Esophagus squamous epithelium (tissue), 5 donors: ENCODE data around the gene CNNM4. TPM values are rescaled to one million over a fixed set of nuclear protein-coding genes. Genes with fewer than 3 reads are reported as not detected.
A peak's percentile ranks its signal among the peaks of the same experiment; 100 is the strongest.
"Not testable (repeated sequence)": the region's sequence is repeated elsewhere in the genome, so short reads cannot be mapped to it uniquely, and the experiment has no call there.

Source experiments
- DNase-seq: peaks from one replicate; lab custom pipeline; 2025; lab: John Stamatoyannopoulos, UW
- H3K27ac ChIP-seq, 4 donors: fragments of 200-600 bp; sonication (generic); one replicate each; pipeline ENCODE4 v1.5.1; 2016 to 2019; ENCODE audit warnings: mild to moderate bottlenecking in 1 of 4
- H3K27me3 ChIP-seq, 4 donors: fragments of 200-600 bp; sonication (generic); 1 replicate in 3 of 4; 2 replicates in 1 of 4; pipeline versions ENCODE4 v1.5.1 to v1.6.0; 2017 to 2021; ENCODE audit warnings: antibody characterized with exemption in 1 of 4
- H3K36me3 ChIP-seq, 3 donors: fragments of 200-600 bp; sonication (generic); one replicate each; pipeline ENCODE4 v1.5.1; 2016 to 2019
- H3K4me1 ChIP-seq, 3 donors: fragments of 200-600 bp; sonication (generic); one replicate each; pipeline ENCODE4 v1.5.1; 2017 to 2019
- H3K4me3 ChIP-seq, 4 donors: fragments of 200-600 bp; sonication (generic); 1 replicate in 3 of 4; 2 replicates in 1 of 4; pipeline ENCODE4 v1.5.1; 2016 to 2019; ENCODE audit warnings: mild to moderate bottlenecking in 2 of 4, moderate library complexity in 1 of 4
- H3K9me3 ChIP-seq, 3 donors: fragments of 200-600 bp; sonication (generic); one replicate each; pipeline ENCODE4 v1.5.1; 2016 to 2019
- POLR2A ChIP-seq, 4 donors: fragments of 450-650 bp; IDR thresholded peaks; one replicate each; pipeline ENCODE4 v1.6.1; 2017; ENCODE audit warnings: antibody characterized with exemption in 4 of 4, mild to moderate bottlenecking in 4 of 4, moderate library complexity in 3 of 4
- WGBS, 2 donors: methylation state at CpG; one replicate each; pipeline ENCODE4 v1.1.5; 2018; 5-methylcytosine and 5-hydroxymethylcytosine counted together
- intact Hi-C: fragments of 100-400 bp; cut with DNase I; formaldehyde crosslinking; loops from one replicate; pipeline ENCODE4 v1.15.0; 2022
- total RNA-seq, 4 donors: library from RNA; depleted of rRNA; stranded (reverse); fragments of >200 nt; gene quantifications; one replicate each; pipeline ENCODE4 v1.1.0, GENCODE V29; 2016
- TF ChIP-seq, protein P1 (sequence below), 6 experiments: fragments of 450-650 bp in 4 of 6; fragments of 200-600 bp in 2 of 6; sonication (generic) in 2 of 6; IDR thresholded peaks; one replicate each; pipeline ENCODE4 v1.5.1; 2016 to 2019; ENCODE audit warnings: antibody characterized with exemption in 6 of 6, mild to moderate bottlenecking in 4 of 6, moderate library complexity in 4 of 6
- donor health status: DM: yes; HTN: yes; CAD: no.

The CNNM4 gene
- total RNA-seq, 4 donors from 2014 or later, result 3.4 to 8.5 (median 6.7) TPM

DNA sequence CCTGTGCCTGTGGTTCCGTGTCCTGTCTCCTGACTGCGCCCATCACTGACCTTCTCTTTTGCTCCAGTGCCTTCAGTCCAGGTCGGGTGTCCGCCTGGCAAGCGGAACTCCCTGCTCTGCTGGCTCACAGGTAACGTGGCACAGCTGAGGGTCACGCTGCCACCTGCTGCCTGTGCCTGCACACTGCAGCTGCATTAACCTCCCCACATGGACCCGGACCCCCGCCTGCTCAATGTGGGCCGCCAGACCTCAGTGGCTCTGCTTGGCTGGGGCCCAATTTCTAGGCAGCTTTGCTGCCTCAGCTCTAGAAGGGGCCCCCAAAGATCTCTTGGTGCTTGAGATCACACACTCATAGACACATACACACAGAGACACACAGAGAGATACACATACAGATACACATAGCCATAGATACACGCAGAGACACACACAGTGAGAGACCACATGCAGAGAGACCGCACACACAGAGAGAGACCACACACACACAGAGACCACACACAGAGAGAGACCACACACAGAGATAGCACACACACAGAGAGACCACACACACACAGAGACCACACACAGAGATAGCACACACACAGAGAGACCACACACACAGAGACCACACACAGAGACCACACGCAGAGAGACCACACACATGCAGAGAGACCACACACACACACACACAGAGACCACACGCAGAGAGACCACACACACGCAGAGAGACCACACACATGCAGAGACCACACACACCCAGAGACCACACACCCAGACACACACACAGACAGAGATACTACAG, 40.5 kb downstream of the CNNM4 start:
- H3K4me1 ChIP-seq, result peaks cover 0 to 10% (median 0%) of the 10 kb centered on the region in 3 donors
- peaks cover 0 to 72% (median 6%) of the 10 kb centered on the region in 3 donors for H3K36me3 ChIP-seq
- DNase-seq, result peak; percentile 13
- H3K27me3 ChIP-seq, result no peaks in the 10 kb centered on the region
- no peak overlapping the region for H3K4me3 ChIP-seq
- no peaks in the 10 kb centered on the region for H3K9me3 ChIP-seq
- no peak for TF ChIP-seq POLR2A (IDR thresholded peaks at IDR 0.05)
- TF ChIP-seq, protein P1, sequence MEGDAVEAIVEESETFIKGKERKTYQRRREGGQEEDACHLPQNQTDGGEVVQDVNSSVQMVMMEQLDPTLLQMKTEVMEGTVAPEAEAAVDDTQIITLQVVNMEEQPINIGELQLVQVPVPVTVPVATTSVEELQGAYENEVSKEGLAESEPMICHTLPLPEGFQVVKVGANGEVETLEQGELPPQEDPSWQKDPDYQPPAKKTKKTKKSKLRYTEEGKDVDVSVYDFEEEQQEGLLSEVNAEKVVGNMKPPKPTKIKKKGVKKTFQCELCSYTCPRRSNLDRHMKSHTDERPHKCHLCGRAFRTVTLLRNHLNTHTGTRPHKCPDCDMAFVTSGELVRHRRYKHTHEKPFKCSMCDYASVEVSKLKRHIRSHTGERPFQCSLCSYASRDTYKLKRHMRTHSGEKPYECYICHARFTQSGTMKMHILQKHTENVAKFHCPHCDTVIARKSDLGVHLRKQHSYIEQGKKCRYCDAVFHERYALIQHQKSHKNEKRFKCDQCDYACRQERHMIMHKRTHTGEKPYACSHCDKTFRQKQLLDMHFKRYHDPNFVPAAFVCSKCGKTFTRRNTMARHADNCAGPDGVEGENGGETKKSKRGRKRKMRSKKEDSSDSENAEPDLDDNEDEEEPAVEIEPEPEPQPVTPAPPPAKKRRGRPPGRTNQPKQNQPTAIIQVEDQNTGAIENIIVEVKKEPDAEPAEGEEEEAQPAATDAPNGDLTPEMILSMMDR (IDR thresholded peaks at IDR 0.05), result peak; percentile 77 to 94 (median 90)
- 35 to 75% methylated on average over 2 to 6 of the region's 15 CpGs for WGBS, 2 donors
- H3K27ac ChIP-seq, result no peak overlapping the region
- intact Hi-C loops, result no loop called here

DNA sequence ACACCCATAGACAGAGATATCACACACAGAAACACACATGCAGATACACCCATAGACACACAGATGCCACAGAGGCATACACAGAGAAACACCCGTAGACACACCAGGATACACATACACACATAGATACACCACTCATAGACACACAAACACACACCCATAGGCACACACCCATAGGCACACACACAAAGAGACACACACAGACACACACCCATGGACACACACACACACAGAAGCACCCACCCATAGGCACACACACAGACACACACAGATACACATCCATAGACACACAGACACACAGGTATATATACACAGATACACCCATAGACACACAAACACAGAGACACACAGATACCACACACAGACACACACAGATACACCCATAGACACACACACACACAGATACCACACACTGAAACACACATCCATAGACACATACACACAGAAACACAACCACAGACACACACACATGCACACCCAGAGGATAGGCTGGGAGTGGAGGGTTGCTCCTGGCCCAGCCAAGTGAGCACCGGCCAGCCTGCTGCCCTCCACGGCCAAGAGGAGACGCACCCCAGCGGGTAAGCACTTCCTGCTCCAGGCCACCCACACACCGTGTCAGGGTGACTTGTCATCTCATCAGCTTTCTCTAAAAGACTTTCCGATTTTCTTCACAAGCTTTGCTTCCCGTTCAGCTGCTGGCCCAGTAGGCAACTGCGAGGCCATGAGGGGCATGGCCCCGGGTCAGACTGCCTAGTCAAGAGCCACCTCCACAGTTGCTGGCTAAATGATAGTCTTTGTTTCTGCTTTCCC, 41.3 kb downstream of the CNNM4 start:
- no peak for TF ChIP-seq POLR2A (IDR thresholded peaks at IDR 0.05)
- TF ChIP-seq, protein P1 (IDR thresholded peaks at IDR 0.05), result no peak
- 62 to 88% methylated on average over 7 to 8 of the region's 10 CpGs for WGBS, 2 donors
- Histone ChIP-seq H3K36me3 (peaks cover 0 to 68% (median 5%) of the 10 kb centered on the region in 3 donors), H3K27ac (no peak overlapping the region), H3K4me1 (peaks cover 0 to 10% (median 0%) of the 10 kb centered on the region in 3 donors), H3K27me3 (no peaks in the 10 kb centered on the region), H3K4me3 (no peak overlapping the region), H3K9me3 (no peaks in the 10 kb centered on the region)
- intact Hi-C loops, result no loop called here
- DNase-seq, result no peak

DNA sequence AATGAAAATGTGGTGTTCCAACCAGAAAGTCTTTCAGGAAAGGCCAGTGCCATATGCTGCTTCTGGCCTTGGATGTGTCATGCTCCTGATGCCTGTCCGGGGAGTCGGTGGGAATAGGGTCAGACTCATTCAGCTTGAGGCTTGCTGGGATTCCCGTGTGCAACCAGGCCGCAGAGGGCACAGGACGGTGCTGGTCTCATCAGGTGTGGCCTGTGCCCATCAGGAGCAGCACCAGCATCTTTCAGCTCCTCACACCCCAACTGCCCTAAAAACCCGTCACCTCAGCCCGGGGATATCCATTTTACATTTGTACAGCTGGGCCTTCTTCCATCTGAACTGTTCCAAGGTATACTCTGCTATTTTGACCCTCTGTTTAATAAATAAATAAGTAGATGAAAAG, 42.0 kb downstream of the CNNM4 start:
- Histone ChIP-seq H3K27me3 (no peaks in the 10 kb centered on the region), H3K4me3 (no peak overlapping the region), H3K27ac (no peak overlapping the region), H3K4me1 (peaks cover 0 to 10% (median 0%) of the 10 kb centered on the region in 3 donors), H3K9me3 (no peaks in the 10 kb centered on the region), H3K36me3 (peaks cover 0 to 61% (median 0%) of the 10 kb centered on the region in 3 donors)
- no peak for DNase-seq
- intact Hi-C loops, result no loop called here
- TF ChIP-seq, protein P1 (IDR thresholded peaks at IDR 0.05), result no peak
- TF ChIP-seq POLR2A (IDR thresholded peaks at IDR 0.05), result no peak
- WGBS, 2 donors, result 78 to 89% methylated on average over 5 to 6 of the region's 7 CpGs

DNA sequence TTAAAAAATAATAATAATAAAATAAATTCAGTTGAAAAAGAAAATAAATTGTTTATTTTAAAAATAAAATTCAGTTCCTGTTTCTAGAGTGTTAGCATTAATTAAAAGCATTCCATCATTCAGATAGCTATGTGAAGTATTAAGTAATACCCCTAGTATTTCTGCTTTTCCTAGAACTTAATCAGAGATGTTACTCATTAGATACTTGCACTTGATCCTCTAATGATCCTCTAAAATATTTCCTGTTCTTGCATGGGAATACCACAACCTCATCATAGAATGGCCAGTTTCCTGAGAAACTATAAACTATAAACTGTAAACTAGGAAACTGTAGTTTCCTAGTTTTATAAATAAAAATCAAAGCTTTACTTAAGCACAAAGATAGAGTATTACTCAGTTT, 44.3 kb downstream of the CNNM4 start:
- intact Hi-C loops, result no loop called here
- DNase-seq, result no peak
- Histone ChIP-seq H3K36me3 (peaks cover 0 to 55% (median 5%) of the 10 kb centered on the region in 3 donors), H3K4me1 (peaks cover 0 to 10% (median 0%) of the 10 kb centered on the region in 3 donors), H3K4me3 (no peak overlapping the region), H3K27ac (no peak overlapping the region), H3K9me3 (no peaks in the 10 kb centered on the region), H3K27me3 (no peaks in the 10 kb centered on the region)
- no peak for TF ChIP-seq POLR2A (IDR thresholded peaks at IDR 0.05)
- TF ChIP-seq, protein P1 (IDR thresholded peaks at IDR 0.05), result no peak

DNA sequence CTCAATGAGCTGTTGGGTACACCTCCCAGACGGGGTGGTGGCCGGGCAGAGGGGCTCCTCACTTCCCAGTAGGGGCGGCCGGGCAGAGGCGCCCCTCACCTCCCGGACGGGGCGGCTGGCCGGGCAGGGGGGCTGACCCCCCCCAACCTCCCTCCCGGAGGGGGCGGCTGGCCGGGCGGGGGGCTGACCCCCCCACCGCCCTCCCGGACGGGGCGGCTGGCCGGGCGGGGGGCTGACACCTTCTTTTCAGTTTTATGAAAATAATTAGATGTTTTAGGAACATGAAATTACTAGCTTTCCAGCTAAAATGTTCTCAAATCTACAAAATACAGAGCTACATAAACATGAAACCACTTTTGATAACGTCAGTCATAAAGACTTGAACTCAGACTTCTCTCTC, 45.2 kb downstream of the CNNM4 start:
- intact Hi-C loops, H3K4me1 ChIP-seq, H3K27me3 ChIP-seq, DNase-seq, H3K4me3 ChIP-seq, H3K9me3 ChIP-seq: not testable (repeated sequence)
- Histone ChIP-seq H3K36me3 (peaks cover 0 to 59% (median 5%) of the 10 kb centered on the region in 3 donors), H3K27ac (peak overlapping the region in 1 of 4 donors; percentile 6)
- 91 to 100% methylated on average over 1 of the region's 20 CpGs for WGBS, 2 donors
